Measurements from ENCODE around the gene VAPB. TPM values are rescaled to one million over a fixed set of nuclear protein-coding genes. Genes with fewer than 3 reads are reported as not detected.
A peak's percentile ranks its signal among the peaks of the same experiment; 100 is the strongest.

Gene VAPB
- total RNA-seq, 1 donor from 2014 or later = 12.3 TPM

DNA sequence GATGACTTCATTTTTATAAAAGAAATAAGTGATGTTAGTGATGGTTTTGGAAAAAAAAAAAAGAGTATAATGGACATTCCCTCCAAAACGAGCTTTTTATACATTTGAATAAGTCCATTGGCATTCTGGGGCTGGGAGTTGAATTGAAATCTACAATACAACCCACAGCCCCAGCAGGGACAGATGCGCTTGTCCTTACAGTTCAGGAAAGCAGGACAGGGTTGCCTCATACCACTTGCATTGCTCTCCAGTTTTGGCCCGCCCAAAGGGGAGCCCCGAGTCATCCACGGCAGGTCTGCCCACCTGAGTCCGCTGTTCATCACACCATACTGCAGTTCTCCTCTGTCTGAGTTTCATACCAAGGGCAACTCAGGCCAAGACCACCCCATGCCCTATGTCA is 46.2 kb downstream of the VAPB start:
- no peak for DNase-seq (ENCODE audit: low read depth, low spot score)

DNA sequence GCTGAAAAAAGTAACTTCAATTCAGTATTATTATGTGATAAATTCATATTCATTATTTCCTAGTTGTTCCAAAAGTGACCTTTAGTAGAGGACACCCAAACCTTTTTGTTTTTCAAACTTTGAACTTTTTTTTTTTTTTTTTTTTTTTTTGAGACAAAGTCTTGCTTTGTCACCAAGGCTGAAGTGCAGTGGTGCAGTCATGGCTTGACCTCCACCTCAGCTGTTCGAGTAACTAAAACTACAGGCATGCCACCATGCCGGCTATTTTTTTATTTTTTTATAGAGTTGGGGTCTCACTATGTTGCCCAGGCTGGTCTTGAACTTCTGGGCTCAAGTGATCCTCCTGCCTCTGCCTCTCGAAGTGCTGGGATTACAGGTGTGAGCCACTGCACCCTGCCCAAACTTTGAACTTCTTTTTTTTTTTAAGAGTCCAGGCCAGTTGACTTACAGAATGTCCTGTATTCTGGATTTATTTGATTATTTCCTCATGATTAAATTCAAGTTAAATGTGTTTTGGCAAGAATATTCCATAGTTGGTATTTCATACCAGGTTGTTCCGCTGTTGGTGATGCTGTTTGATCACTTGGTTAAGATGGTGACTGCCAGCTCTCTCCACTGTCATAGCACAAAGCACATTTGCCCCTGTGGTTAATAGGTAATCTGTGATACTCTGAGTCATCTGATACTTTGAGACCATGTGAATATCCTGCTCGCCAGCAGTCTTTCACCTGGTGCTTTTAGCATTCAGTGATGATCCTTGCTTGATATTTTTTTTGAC is 48.0 kb downstream of the VAPB start:
- no peak for DNase-seq (ENCODE audit: low read depth, low spot score)

GRCh38 chr20:58438970-58439808 is 50.2 kb downstream of the VAPB start:
- DNase-seq (ENCODE audit: low read depth, low spot score) = no peak

DNA sequence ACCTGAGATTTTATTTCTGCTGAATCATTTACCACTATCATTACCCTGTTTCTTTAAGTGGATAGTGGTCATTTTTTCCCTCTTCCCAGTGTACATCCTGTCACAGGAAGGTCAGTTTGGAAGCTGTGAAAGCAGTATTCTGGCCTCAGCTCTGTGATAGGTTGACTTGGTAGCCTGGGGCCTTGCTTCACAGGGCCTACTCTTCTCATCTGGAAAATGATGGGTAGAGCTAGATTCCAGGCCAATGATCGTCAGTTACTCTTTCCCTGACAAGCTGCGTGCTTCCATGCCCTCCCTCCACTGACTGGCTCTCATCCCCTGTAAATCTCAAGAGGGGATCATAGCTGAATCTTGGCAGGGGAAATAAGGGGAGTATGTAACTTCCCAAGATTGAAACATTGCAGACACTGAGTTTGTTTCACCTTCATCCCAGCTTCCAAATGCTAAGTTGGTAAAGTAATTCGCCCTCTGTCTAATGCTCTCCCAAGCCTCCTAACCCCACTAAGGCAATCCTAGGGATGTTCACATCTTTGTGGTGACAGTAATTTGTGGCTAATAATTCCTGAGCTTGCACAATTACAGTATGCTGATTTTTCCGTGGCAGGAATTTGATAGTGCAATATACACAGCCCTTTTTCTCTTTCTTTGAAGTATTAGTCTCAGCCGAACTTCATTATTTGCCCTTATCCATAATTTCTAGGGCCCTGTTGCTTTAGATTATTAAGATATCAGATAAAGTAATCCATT is 51.2 kb downstream of the VAPB start:
- peak; percentile 27 for DNase-seq (ENCODE audit: low read depth, low spot score)

DNA sequence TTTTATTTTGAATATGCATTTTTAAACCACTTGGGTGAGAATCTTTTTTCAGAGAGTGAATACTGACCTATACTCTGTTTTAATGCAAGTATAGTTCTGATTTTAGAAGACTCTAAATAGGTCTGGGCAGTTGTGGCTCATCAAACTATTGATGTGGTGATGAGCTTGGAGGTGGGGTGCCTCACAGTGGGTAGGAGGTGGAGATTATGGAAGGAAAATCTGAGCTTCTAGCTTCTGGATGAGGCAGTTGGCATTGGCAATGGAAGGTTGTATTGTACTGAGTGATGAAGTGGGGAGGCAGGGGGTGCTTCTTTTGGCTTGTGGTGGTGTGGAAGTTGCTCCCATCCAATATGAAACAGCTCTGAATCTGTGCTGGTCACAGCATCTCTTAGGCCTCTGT is 52.7 kb downstream of the VAPB start:
- no peak for DNase-seq (ENCODE audit: low read depth, low spot score)

DNA sequence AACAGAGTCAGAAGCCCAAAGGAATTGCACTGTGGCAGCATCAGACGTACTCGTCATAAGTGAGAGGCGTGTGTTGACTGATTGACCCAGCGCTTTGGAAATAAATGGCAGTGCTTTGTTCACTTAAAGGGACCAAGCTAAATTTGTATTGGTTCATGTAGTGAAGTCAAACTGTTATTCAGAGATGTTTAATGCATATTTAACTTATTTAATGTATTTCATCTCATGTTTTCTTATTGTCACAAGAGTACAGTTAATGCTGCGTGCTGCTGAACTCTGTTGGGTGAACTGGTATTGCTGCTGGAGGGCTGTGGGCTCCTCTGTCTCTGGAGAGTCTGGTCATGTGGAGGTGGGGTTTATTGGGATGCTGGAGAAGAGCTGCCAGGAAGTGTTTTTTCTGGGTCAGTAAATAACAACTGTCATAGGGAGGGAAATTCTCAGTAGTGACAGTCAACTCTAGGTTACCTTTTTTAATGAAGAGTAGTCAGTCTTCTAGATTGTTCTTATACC is 55.8 kb downstream of the VAPB start:
- DNase-seq (ENCODE audit: low read depth, low spot score) = no peak

DNA sequence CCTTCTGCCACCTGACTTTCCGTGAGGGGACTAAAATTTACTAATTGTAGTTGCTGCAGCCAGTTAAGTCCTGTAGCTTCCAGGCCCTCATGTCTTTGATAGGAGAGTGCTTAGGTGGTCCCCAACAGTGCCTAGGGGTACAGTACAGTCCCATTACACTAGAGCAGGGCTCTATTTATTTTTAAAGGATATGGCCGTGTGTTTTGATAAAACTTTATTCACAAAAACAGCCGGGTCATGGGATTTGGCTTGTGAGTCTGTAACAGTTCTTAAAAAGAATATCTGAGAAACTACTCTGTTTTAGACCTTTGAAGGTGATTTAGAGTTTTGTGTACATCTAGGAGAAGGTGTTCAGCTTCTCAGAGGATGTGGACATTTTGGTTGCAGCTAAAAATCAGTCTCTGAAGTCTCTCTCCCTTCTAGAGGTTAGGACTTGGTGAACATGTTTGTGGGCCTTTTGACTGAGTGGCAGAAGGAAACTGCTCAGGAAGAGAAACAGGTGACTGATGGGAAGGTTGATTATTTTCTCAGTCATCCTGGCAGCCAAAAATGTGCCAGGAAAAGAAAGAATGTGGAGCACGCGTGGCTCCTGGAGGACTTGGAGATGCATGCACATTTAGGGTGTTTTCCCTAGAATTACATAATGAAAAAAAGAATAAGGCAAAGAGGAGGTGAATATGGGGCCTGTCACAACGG is 57.4 kb downstream of the VAPB start:
- no peak for DNase-seq (ENCODE audit: low read depth, low spot score)

GRCh38 chr20:58446960-58447265 is 57.9 kb downstream of the VAPB start:
- no peak for DNase-seq (ENCODE audit: low read depth, low spot score)

GRCh38 chr20:58447511-58448391 is 58.7 kb downstream of the VAPB start:
- no peak for DNase-seq (ENCODE audit: low read depth, low spot score)

- no peak for DNase-seq (ENCODE audit: low read depth, low spot score)
These were observed 59.9 kb downstream of the VAPB start for GRCh38 chr20:58448958-58449357.

DNA sequence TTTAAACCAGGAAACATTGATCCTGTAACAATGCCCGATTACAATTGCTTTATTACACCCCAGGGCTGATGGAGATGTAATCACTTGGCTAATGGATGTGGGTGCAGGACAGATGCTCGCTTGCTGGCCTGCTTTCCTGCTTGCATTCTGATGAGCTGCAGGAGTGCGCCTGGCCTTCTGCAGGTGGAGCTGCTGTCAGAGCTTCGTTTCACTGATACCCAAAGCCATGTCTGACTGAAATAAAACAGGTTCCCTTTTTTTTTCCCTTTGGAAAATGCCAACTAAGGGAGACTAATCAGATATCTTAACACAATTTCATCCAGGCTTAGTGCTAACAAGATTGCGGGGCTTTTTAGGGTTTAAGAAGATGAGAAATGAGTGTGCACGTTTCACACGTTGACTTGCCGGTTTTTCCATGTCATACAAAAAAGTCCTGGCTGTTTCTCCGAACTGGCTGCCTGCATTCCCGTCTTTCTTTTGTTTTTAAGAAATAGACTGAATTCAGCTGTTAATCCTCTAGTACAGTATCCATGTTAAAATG is 60.7 kb downstream of the VAPB start:
- no peak for DNase-seq (ENCODE audit: low read depth, low spot score)

DNA sequence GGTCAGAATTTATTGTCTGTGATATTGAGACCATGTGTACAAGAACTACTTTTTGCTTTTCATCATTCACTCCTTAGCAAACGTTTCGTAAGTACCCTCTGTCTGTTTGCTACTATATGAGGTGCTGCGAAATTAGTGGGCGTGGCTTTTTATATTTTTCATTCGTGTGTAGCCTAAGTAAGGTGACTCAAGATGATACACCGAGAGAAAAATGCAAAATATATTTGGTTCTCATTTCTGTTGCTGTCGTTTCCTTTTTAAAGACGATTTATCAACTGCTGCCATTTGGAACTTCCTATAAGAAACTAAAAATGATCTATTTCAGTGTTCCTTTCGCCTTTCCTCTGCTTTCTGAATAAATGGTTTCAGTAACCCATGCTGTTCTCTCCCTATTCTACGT is 61.2 kb downstream of the VAPB start:
- no peak for DNase-seq (ENCODE audit: low read depth, low spot score)

GRCh38 chr20:58452667-58453255 is 63.7 kb downstream of the VAPB start:
- no peak for DNase-seq (ENCODE audit: low read depth, low spot score)

DNA sequence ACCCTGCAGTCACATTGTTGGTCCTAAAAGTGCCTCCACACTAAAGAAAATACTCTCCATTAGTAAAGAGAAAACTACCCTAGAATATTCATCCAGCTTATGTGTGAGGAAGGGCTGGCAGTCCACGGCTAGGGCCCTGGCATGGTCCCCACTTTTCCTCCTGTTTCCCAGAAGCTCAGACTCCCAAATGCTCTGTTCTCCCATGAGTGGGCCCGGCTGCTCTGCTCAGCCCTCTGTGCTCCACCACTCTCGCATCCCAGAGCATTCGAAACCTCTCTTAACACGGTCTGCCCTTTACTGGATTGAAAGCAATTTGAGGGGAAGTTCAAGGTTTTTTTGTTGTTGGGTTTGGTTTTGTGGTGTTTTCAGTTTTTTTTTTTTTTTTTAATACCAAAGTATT is 64.4 kb downstream of the VAPB start:
- no peak for DNase-seq (ENCODE audit: low read depth, low spot score)

DNA sequence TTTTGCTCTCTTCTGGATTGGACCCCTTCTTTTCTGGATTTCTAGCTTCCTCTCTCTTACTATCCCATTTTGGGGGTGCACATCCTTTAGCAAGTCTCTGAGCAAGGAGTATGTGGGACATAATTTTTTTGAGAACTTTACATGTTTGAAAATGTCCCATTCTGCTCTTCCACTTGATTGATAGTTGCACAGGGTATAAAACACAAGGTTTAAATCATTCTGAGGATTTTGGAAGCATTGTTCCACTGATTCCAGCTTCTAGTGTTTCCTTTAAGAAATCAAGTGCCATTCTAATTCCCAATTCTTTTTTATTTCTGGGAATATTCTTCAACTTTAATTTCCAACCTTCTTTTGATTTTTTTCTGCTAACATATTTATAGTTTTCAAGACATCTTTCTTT is 65.4 kb downstream of the VAPB start:
- no peak for DNase-seq (ENCODE audit: low read depth, low spot score)

DNA sequence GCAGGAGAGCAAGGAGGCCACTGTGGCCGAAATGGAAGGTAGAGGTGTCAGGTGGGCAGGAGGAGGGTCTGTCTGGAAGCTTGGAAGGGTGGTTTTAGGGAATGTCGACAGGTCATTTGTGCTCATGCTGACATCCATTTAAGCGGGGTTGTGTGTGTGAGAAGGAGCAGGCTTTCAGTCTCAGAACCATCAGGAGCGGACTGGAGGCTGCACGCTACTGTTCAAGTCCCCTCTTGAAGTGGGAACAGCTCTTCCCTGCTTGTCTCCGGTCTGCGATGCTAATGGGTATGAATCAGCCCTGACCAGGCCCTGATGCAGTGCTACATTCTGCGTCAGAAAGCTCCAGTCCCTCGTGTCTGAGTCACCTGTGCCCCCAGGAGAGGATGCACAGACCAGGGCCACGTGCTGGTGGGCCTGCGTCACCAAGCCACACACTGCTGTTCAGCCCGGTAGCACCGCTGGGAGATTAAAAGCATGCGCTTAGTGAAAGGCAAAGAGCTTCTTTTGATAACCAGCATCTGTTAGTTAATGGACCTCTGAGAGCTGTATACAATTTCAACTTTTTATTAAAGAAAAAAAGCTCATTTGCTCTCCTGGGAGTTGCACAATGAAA is 68.2 kb downstream of the VAPB start:
- no peak for DNase-seq (ENCODE audit: low read depth, low spot score)

DNA sequence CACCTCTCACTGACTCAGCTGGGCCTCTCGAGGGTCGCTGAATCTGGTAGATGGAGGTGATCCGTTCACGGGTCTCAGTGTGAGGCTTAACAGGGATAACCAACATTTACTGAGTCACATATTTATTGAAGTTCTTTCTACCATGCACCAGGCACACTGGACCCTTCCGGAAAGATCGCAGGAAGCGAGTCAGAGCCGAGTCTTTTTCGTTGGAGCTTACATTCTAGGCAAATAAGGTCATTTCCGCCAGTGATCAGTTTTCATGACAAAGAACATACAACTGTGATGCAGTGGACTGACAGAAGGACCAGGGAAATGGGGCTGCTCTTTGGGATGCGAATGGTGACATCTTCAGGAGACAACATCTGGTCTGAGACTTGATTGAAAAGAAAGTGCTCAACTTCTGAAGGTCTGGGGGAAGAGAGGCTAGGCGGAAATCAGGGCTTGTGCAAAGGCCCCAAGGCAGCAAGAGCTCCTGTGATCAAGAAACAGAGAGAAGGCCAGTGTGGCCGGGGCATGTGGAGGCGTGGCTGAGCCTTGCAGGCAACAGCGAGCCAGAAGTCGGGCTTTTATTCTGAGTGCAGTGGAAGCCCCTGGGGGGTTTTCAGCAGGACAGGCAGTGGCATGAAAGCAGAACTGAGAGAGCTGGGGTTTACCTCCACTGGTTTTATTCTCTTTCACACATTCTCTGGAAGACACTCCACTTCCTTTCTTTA is 69.5 kb downstream of the VAPB start:
- DNase-seq (ENCODE audit: low read depth, low spot score) = peak; percentile 36

DNA sequence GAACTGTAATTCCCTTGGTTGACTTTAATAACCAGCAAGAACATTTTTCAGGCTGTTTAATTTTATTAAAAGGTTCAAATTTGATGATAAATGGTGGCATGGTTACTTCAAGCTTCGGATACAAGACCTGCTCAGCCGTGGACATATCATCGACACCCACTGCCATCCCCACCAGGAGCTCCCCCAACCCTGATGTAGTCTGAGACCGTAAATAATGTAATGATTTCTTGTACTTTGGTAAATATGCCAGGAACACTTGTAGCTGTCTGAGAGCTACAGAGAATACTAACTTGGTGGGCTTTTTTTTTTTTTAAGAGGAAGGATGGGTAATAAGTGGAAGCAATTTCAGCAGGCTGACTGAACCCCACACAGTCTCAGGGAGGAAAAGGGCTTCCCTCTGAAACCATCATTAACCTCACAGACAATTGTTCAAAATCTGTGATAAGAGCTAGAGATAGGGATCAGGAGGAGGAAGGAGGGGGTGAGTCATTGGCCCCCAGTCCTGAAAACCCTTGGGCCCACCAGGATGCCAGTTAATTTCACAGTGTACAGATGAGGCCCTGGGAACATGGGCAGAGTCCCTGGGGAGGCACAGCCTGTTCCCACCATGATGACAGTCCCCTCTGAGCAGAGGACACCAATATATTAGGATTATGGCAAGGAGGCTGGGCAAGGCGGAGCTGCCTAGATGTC is 70.2 kb downstream of the VAPB start:
- no peak for DNase-seq (ENCODE audit: low read depth, low spot score)

All from pulmonary artery endothelial cell (primary cell).